ENCODE results near the gene SLC25A21. TPM values are rescaled to one million over a fixed set of nuclear protein-coding genes. Genes with fewer than 3 reads are reported as not detected.

The SLC25A21 gene
- total and polyA plus RNA-seq, 2 experiments from 2014 or later, result 10.6 to 12.1 TPM

DNA sequence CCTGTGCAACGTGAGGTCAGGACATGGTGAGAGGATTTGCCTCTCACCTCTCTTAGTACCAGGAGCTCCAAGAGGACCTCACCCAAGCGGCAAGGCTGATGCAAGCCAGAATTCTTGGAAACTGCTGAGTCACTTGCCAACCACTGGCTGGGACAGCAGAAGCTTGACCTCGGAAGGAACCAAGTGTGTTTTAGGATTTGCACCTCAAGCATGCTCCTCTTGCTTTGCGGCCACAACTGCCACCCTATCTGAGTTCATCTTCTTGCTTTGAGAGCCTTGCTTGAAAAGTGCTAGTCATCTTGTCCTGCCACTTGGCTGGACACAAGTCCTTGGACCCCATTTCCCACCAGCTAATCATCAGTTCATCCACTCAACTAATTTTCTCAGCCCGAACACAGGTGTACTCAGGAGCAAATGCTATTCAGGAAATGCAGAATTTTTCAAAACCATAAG lies 195.8 kb downstream of the SLC25A21 start:
- H3K4me1 ChIP-seq (ENCODE audit: insufficient read depth), result no peaks in the 10 kb centered on the region
- TF ChIP-seq ZNF114 (CRISPR knock-in tag; IDR thresholded peaks at IDR 0.05) (no peak), STAT1 (IDR thresholded peaks at IDR 0.05; ENCODE audit: unreplicated experiment) (no peak), POLR2AphosphoS5 (IDR thresholded peaks at IDR 0.05; ENCODE audit: low read depth) (no peak)
- TF ChIP-seq, protein P1, sequence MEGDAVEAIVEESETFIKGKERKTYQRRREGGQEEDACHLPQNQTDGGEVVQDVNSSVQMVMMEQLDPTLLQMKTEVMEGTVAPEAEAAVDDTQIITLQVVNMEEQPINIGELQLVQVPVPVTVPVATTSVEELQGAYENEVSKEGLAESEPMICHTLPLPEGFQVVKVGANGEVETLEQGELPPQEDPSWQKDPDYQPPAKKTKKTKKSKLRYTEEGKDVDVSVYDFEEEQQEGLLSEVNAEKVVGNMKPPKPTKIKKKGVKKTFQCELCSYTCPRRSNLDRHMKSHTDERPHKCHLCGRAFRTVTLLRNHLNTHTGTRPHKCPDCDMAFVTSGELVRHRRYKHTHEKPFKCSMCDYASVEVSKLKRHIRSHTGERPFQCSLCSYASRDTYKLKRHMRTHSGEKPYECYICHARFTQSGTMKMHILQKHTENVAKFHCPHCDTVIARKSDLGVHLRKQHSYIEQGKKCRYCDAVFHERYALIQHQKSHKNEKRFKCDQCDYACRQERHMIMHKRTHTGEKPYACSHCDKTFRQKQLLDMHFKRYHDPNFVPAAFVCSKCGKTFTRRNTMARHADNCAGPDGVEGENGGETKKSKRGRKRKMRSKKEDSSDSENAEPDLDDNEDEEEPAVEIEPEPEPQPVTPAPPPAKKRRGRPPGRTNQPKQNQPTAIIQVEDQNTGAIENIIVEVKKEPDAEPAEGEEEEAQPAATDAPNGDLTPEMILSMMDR (conservative IDR thresholded peaks at IDR 0.05; ENCODE audit: low read depth in 2 of 2), result no peak
- TF ChIP-seq, protein P2, sequence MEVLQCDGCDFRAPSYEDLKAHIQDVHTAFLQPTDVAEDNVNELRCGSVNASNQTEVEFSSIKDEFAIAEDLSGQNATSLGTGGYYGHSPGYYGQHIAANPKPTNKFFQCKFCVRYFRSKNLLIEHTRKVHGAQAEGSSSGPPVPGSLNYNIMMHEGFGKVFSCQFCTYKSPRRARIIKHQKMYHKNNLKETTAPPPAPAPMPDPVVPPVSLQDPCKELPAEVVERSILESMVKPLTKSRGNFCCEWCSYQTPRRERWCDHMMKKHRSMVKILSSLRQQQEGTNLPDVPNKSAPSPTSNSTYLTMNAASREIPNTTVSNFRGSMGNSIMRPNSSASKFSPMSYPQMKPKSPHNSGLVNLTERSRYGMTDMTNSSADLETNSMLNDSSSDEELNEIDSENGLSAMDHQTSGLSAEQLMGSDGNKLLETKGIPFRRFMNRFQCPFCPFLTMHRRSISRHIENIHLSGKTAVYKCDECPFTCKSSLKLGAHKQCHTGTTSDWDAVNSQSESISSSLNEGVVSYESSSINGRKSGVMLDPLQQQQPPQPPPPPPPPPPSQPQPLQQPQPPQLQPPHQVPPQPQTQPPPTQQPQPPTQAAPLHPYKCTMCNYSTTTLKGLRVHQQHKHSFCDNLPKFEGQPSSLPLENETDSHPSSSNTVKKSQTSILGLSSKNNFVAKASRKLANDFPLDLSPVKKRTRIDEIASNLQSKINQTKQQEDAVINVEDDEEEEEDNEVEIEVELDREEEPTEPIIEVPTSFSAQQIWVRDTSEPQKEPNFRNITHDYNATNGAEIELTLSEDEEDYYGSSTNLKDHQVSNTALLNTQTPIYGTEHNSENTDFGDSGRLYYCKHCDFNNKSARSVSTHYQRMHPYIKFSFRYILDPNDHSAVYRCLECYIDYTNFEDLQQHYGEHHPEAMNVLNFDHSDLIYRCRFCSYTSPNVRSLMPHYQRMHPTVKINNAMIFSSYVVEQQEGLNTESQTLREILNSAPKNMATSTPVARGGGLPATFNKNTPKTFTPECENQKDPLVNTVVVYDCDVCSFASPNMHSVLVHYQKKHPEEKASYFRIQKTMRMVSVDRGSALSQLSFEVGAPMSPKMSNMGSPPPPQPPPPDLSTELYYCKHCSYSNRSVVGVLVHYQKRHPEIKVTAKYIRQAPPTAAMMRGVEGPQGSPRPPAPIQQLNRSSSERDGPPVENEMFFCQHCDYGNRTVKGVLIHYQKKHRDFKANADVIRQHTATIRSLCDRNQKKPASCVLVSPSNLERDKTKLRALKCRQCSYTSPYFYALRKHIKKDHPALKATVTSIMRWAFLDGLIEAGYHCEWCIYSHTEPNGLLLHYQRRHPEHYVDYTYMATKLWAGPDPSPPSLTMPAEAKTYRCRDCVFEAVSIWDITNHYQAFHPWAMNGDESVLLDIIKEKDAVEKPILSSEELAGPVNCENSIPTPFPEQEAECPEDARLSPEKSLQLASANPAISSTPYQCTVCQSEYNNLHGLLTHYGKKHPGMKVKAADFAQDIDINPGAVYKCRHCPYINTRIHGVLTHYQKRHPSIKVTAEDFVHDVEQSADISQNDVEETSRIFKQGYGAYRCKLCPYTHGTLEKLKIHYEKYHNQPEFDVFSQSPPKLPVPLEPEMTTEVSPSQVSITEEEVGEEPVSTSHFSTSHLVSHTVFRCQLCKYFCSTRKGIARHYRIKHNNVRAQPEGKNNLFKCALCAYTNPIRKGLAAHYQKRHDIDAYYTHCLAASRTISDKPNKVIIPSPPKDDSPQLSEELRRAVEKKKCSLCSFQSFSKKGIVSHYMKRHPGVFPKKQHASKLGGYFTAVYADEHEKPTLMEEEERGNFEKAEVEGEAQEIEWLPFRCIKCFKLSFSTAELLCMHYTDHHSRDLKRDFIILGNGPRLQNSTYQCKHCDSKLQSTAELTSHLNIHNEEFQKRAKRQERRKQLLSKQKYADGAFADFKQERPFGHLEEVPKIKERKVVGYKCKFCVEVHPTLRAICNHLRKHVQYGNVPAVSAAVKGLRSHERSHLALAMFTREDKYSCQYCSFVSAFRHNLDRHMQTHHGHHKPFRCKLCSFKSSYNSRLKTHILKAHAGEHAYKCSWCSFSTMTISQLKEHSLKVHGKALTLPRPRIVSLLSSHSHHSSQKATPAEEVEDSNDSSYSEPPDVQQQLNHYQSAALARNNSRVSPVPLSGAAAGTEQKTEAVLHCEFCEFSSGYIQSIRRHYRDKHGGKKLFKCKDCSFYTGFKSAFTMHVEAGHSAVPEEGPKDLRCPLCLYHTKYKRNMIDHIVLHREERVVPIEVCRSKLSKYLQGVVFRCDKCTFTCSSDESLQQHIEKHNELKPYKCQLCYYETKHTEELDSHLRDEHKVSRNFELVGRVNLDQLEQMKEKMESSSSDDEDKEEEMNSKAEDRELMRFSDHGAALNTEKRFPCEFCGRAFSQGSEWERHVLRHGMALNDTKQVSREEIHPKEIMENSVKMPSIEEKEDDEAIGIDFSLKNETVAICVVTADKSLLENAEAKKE (CRISPR knock-in tag; IDR thresholded peaks at IDR 0.05), result 0 out of 2 replicates have a peak, but pooled peaks have one; percentile 18
- no peaks in the 10 kb centered on the region for H3K27me3 ChIP-seq (ENCODE audit: insufficient read depth)
- ATAC-seq, result no peak
- H3K4me3 ChIP-seq, result no peak overlapping the region
- H3K9me3 Mint-ChIP-seq, result no peaks in the 10 kb centered on the region
- no peaks in the 10 kb centered on the region for H3F3A ChIP-seq (replicated peaks; ENCODE audit: low read depth)
- no peaks in the 10 kb centered on the region for H3K36me3 ChIP-seq (ENCODE audit: insufficient read depth)
- H2AFZ ChIP-seq, result no peak overlapping the region
- DNase-seq (ENCODE audit: low spot score), result no peak
- no peaks in the 10 kb centered on the region for H3K9me2 ChIP-seq (ENCODE audit: insufficient read depth)
- peaks cover 15% of the 10 kb centered on the region; the same call in 2 of the 3 replicates for H3K4me1 Mint-ChIP-seq
- H3K27me3 Mint-ChIP-seq (ENCODE audit: insufficient read depth, low read depth, poor library complexity), result no peaks in the 10 kb centered on the region
- no peak overlapping the region for H3K4me3 Mint-ChIP-seq
- no peaks in the 10 kb centered on the region for H4K20me1 ChIP-seq (replicated peaks; ENCODE audit: insufficient read depth)
- H3K27ac ChIP-seq (ENCODE audit: low read depth), result no peak overlapping the region
- H3K36me3 Mint-ChIP-seq (ENCODE audit: low read depth), result no peaks in the 10 kb centered on the region
- H3K27ac Mint-ChIP-seq, result peak overlapping the region; percentile 87
- H3K4me2 ChIP-seq, result no peak overlapping the region
- H3K79me2 ChIP-seq (replicated peaks; ENCODE audit: insufficient read depth), result no peaks in the 10 kb centered on the region

All from GM23338 (cell line).